PFSK-1 (cell line): ENCODE results near the gene HES3.

Experiments used
- POLR2AphosphoS5 ChIP-seq: IDR thresholded peaks from 2 replicates; pipeline ENCODE4 v1.6.1; 2012; ENCODE audit warnings: low read depth, mild to moderate bottlenecking, control low read depth, low read length, moderate library complexity
- REST ChIP-seq, 2 experiments: IDR thresholded peaks; 2 replicates each; pipeline versions ENCODE4 v1.6.1 to v1.8.0; 2011 to 2012; ENCODE audit warnings: low read depth in 2 of 2, low read length in 2 of 2, control low read depth in 1 of 2, inconsistent platforms in 1 of 2, mild to moderate bottlenecking in 1 of 2, moderate library complexity in 1 of 2; ENCODE audit not compliant: insufficient read depth in 1 of 2

- TF ChIP-seq REST (IDR thresholded peaks at IDR 0.05; ENCODE audit: insufficient read depth in 1 of 2, low read depth in 2 of 2, low read length in 2 of 2) (no peak), POLR2AphosphoS5 (peak; percentile 56; the same call in 1 of the 2 replicates)
Measured at GRCh38 chr1:6221210-6221784, 22.7 kb upstream of the HES3 start.
